Measurements from ENCODE around the gene TVP23A. TPM values are rescaled to one million over a fixed set of nuclear protein-coding genes. Genes with fewer than 3 reads are reported as not detected.

The TVP23A gene
- total and polyA plus RNA-seq, 10 of the 15 experiments (the other 5 are each of a cell fraction or from before 2014, with no cell fraction given) = 1.1 to 6.4 (median 2.2) TPM

- TF ChIP-seq ZBTB33 (IDR thresholded peaks at IDR 0.05) (no peak), HSF1 (IDR thresholded peaks at IDR 0.05; ENCODE audit: low read depth, low read length) (no peak), BHLHE40 (IDR thresholded peaks at IDR 0.05; ENCODE audit: borderline replicate concordance in 1 of 2, low read depth in 2 of 2, low read length in 1 of 2) (peak; percentile 79 to 88), MAX (IDR thresholded peaks at IDR 0.05; ENCODE audit: low read depth, low read length) (no peak), RBBP5 (conservative IDR thresholded peaks at IDR 0.05) (no peak), BCL3 (IDR thresholded peaks at IDR 0.05; ENCODE audit: borderline replicate concordance, insufficient read depth, low read depth, low read length, poor library complexity, severe bottlenecking) (peak; percentile 18), CHD4 (IDR thresholded peaks at IDR 0.05) (no peak), RAD21 (IDR thresholded peaks at IDR 0.05; ENCODE audit: insufficient read depth, low read depth, low read length) (peak; percentile 17; the same call in 1 of the 2 replicates), TARDBP (IDR thresholded peaks at IDR 0.05; ENCODE audit: borderline replicate concordance) (no peak), NBN (IDR thresholded peaks at IDR 0.05) (peak; percentile 80; the same call in 1 of the 2 replicates), LARP7 (IDR thresholded peaks at IDR 0.05) (no peak), BCLAF1 (IDR thresholded peaks at IDR 0.05) (no peak), EGR1 (IDR thresholded peaks at IDR 0.05; ENCODE audit: borderline replicate concordance in 1 of 2, low read depth in 2 of 2, low read length in 2 of 2) (no peak), RFX5 (IDR thresholded peaks at IDR 0.05; ENCODE audit: low read depth, low read length) (no peak), IKZF1 (conservative IDR thresholded peaks at IDR 0.05) (peak; percentile 86), NR2C2 (IDR thresholded peaks at IDR 0.05; ENCODE audit: borderline replicate concordance, control insufficient read depth, insufficient read length, low read depth) (no peak), EED (IDR thresholded peaks at IDR 0.05; ENCODE audit: low read depth) (peak; percentile 76), SRF (IDR thresholded peaks at IDR 0.05; ENCODE audit: low read depth in 2 of 2, low read length in 2 of 2) (no peak), KDM1A (IDR thresholded peaks at IDR 0.05; ENCODE audit: borderline replicate concordance) (no peak), YY1 (IDR thresholded peaks at IDR 0.05; ENCODE audit: low read depth, low read length) (no peak), TCF3 (IDR thresholded peaks at IDR 0.05; ENCODE audit: borderline replicate concordance, insufficient read depth, low read depth, low read length) (no peak), FOXM1 (IDR thresholded peaks at IDR 0.05; ENCODE audit: low read depth, low read length) (peak; percentile 86; the same call in 1 of the 2 replicates)
Observed at GRCh38 chr16:10812312-10813098, 6.1 kb downstream of the TVP23A start (continued).
